Mammary epithelial cell (primary cell): ENCODE results near the gene MYO18A.
"Not testable (repeated sequence)": the region's sequence is repeated elsewhere in the genome, so short reads cannot be mapped to it uniquely, and the experiment has no call there.

ENCODE experiments used
- CTCF ChIP-seq, 2 donors: IDR thresholded peaks in 1 of 2; conservative IDR thresholded peaks in 1 of 2; 2 replicates each; pipeline ENCODE4 v1.5.1; 2011 to 2012; ENCODE audit warnings: inconsistent platforms in 2 of 2, low read length in 2 of 2, mild to moderate bottlenecking in 2 of 2, control low read depth in 1 of 2, low read depth in 1 of 2; ENCODE audit not compliant: insufficient read depth in 1 of 2; ENCODE audit errors: extremely low read depth in 1 of 2
- EZH2 ChIP-seq: IDR thresholded peaks from 2 replicates; pipeline ENCODE4 v1.6.1; 2012; ENCODE audit warnings: low read length, inconsistent platforms, borderline replicate concordance

DNA sequence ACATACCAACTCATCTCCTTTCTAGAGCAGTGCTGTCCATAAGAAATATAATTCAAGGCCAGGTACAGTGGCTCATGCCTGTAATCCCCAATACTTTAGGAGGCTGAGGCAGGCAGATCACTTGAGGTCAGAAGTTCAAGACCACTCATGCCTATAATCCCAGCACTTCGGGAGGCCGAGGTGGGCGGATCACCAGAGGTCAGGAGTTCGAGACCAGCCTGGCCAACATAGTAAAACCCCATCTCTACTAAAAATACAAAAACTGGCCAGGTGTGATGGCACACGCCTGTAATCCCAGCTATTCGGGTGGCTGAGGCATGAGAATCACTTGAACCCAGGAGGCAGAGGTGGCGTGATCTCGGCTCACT, 11.5 kb downstream of the MYO18A start:
- not testable (repeated sequence) for TF ChIP-seq CTCF (conservative IDR thresholded peaks at IDR 0.05 in 1 of 2, IDR thresholded peaks at IDR 0.05 in 1 of 2; ENCODE audit: extremely low read depth in 1 of 2, insufficient read depth in 1 of 2, low read depth in 1 of 2, low read length in 2 of 2); EZH2
